Measurements from ENCODE around the gene C19orf73.

- no peak for TF ChIP-seq CTCF (IDR thresholded peaks at IDR 0.05)
- no peak for TF ChIP-seq ZFX (IDR thresholded peaks at IDR 0.05; ENCODE audit: borderline replicate concordance)
These were observed 43.0 kb upstream of the C19orf73 start for GRCh38 chr19:49161987-49162386.

Measured in 22Rv1 (cell line).